PC-9 (cell line): ENCODE measurements around the gene SPACA7. TPM values are rescaled to one million over a fixed set of nuclear protein-coding genes. Genes with fewer than 3 reads are reported as not detected.

ENCODE experiments used
- BruUV-seq: library from RNA; stranded (reverse); fragments of 400-500 nt; replicated peaks from 2 replicates; lab custom pipeline; 2021; lab: Mats Ljungman, UMichigan
- CTCF ChIA-PET: fragments of 300-600 bp; sonication (Branson Sonifier 250); formaldehyde crosslinking; loops from one replicate; lab custom pipeline; 2022; ENCODE audit warnings: antibody characterized with exemption; lab: Charles Lee
- POLR2A ChIA-PET: fragments of 300-600 bp; sonication (Branson Sonifier 250); formaldehyde crosslinking; loops from one replicate; lab custom pipeline; 2022; ENCODE audit warnings: antibody characterized with exemption; ENCODE audit not compliant: unreplicated experiment; lab: Charles Lee
- DNase-seq, 2 experiments: peaks; one replicate each; pipeline versions ENCODE4 v3.0.0 to v3.0.0-alpha.2; 2015 to 2022; ENCODE audit warnings: mixed read lengths in 1 of 2
- H2AFZ ChIP-seq: fragments of 200-600 bp; sonication (generic); 2 replicates; pipeline ENCODE4 v1.8.1; 2017; ENCODE audit warnings: antibody characterized with exemption
- H3F3A ChIP-seq: fragments of 200-600 bp; sonication (generic); 2 replicates; pipeline ENCODE4 v1.8.1; 2017; ENCODE audit warnings: antibody characterized with exemption, mild to moderate bottlenecking, low read depth; ENCODE audit not compliant: insufficient read depth
- H3K27ac ChIP-seq: fragments of 200-600 bp; sonication (generic); 2 replicates; pipeline ENCODE4 v1.6.1; 2016; ENCODE audit warnings: mixed run types
- H3K27me3 ChIP-seq: fragments of 200-600 bp; sonication (generic); 2 replicates; pipeline ENCODE4 v1.6.1; 2016; ENCODE audit warnings: low read depth, mixed run types; ENCODE audit not compliant: insufficient read depth
- H3K36me3 ChIP-seq: fragments of 200-600 bp; sonication (generic); 2 replicates; pipeline ENCODE4 v1.6.1; 2016; ENCODE audit warnings: low read depth, mixed run types
- H3K4me1 ChIP-seq: fragments of 200-600 bp; sonication (generic); replicated peaks from 2 replicates; pipeline ENCODE4 v1.6.1; 2016; ENCODE audit warnings: mixed run types; ENCODE audit not compliant: insufficient read depth
- H3K4me2 ChIP-seq: fragments of 200-600 bp; sonication (generic); 2 replicates; pipeline ENCODE4 v1.6.1; 2017; ENCODE audit warnings: mixed run types
- H3K4me3 ChIP-seq: fragments of 200-600 bp; sonication (generic); 2 replicates; pipeline ENCODE4 v1.6.1; 2016; ENCODE audit warnings: mixed run types
- H3K79me2 ChIP-seq: fragments of 200-600 bp; sonication (generic); 2 replicates; pipeline ENCODE4 v1.6.1; 2017; ENCODE audit warnings: low read depth, mixed run types
- H3K9me2 ChIP-seq: fragments of 200-600 bp; sonication (generic); 2 replicates; pipeline ENCODE4 v1.8.1; 2017; ENCODE audit warnings: mild to moderate bottlenecking; ENCODE audit not compliant: insufficient read depth
- H3K9me3 ChIP-seq: fragments of 200-600 bp; sonication (generic); 2 replicates; pipeline ENCODE4 v1.8.1; 2016; ENCODE audit warnings: low read depth; ENCODE audit not compliant: insufficient read depth
- H4K20me1 ChIP-seq: fragments of 200-600 bp; sonication (generic); 2 replicates; pipeline ENCODE4 v1.8.1; 2017; ENCODE audit not compliant: insufficient read depth
- CTCF ChIP-seq: fragments of 200-600 bp; sonication (generic); conservative IDR thresholded peaks from 2 replicates; pipeline ENCODE4 v1.6.1; 2017; ENCODE audit warnings: mixed run types, antibody characterized with exemption, mild to moderate bottlenecking, moderate library complexity
- EZH2 ChIP-seq: fragments of 200-600 bp; sonication (generic); IDR thresholded peaks from 2 replicates; pipeline ENCODE4 v1.8.0; 2017; ENCODE audit warnings: antibody characterized with exemption, low read depth
- intact Hi-C: fragments of 100-400 bp; cut with micrococcal nuclease; formaldehyde crosslinking; loops from one replicate; pipeline ENCODE4 v1.10.0; 2022; ENCODE audit not compliant: unreplicated experiment
- total RNA-seq: library from RNA; stranded (reverse); gene quantifications from 2 replicates; pipeline ENCODE4 v1.2.3, GENCODE V29; 2021

The SPACA7 gene
- total RNA-seq, 1 experiment from 2014 or later, result not detected

GRCh38 chr13:112434937-112435523 lies 58.9 kb downstream of the SPACA7 start:
- no peak for DNase-seq
- Histone ChIP-seq H3F3A (no peaks in the 10 kb centered on the region), H3K4me2 (no peak overlapping the region), H2AFZ (no peak overlapping the region), H3K4me3 (no peak overlapping the region), H3K9me2 (no peaks in the 10 kb centered on the region), H3K27ac (no peak overlapping the region), H3K79me2 (no peaks in the 10 kb centered on the region), H3K27me3 (peaks cover 83% of the 10 kb centered on the region), H3K36me3 (no peaks in the 10 kb centered on the region), H4K20me1 (no peaks in the 10 kb centered on the region), H3K4me1 (no peaks in the 10 kb centered on the region), H3K9me3 (peaks cover 6% of the 10 kb centered on the region; the same call in 1 of the 2 replicates)
- TF ChIP-seq CTCF, result no peak
- ChIA-PET CTCF (no interaction called here), POLR2A (no interaction called here)
- no TSS peak for BruUV-seq
- intact Hi-C loops, result no loop called here

GRCh38 chr13:112435973-112436372 lies 59.8 kb downstream of the SPACA7 start:
- no peaks in the 10 kb centered on the region for H3K36me3 ChIP-seq
- H3K4me2 ChIP-seq, result no peak overlapping the region
- H4K20me1 ChIP-seq, result no peaks in the 10 kb centered on the region
- CTCF ChIA-PET, result no interaction called here
- intact Hi-C loops, result no loop called here
- no peak overlapping the region for H3K4me3 ChIP-seq
- no peaks in the 10 kb centered on the region for H3K9me2 ChIP-seq
- no TSS peak for BruUV-seq
- no peak for DNase-seq
- H2AFZ ChIP-seq, result no peak overlapping the region
- peaks cover 82% of the 10 kb centered on the region for H3K27me3 ChIP-seq
- POLR2A ChIA-PET, result no interaction called here
- H3K4me1 ChIP-seq, result no peaks in the 10 kb centered on the region
- no peak for TF ChIP-seq EZH2
- TF ChIP-seq CTCF, result no peak
- H3K27ac ChIP-seq, result no peak overlapping the region
- peaks cover 6% of the 10 kb centered on the region; the same call in 1 of the 2 replicates for H3K9me3 ChIP-seq
- no peaks in the 10 kb centered on the region for H3F3A ChIP-seq
- no peaks in the 10 kb centered on the region for H3K79me2 ChIP-seq

GRCh38 chr13:112438094-112438493 lies 61.9 kb downstream of the SPACA7 start:
- H3K4me2 ChIP-seq, result no peak overlapping the region
- no peak overlapping the region for H2AFZ ChIP-seq
- H3K9me3 ChIP-seq, result peaks cover 6% of the 10 kb centered on the region; the same call in 1 of the 2 replicates
- H3K27ac ChIP-seq, result no peak overlapping the region
- ChIA-PET POLR2A (no interaction called here), CTCF (no interaction called here)
- H3K9me2 ChIP-seq, result no peaks in the 10 kb centered on the region
- no peaks in the 10 kb centered on the region for H3K79me2 ChIP-seq
- H3F3A ChIP-seq, result no peaks in the 10 kb centered on the region
- H3K27me3 ChIP-seq, result peaks cover 84% of the 10 kb centered on the region
- no peaks in the 10 kb centered on the region for H3K36me3 ChIP-seq
- H3K4me3 ChIP-seq, result no peak overlapping the region
- no peak for DNase-seq
- intact Hi-C loops, result no loop called here
- TF ChIP-seq CTCF (no peak), EZH2 (no peak)
- BruUV-seq, result no TSS peak
- H4K20me1 ChIP-seq, result no peaks in the 10 kb centered on the region
- H3K4me1 ChIP-seq, result no peaks in the 10 kb centered on the region
